ENCODE results near the gene CCDC200. TPM values are rescaled to one million over a fixed set of nuclear protein-coding genes. Genes with fewer than 3 reads are reported as not detected.
"Not testable (repeated sequence)": the region's sequence is repeated elsewhere in the genome, so short reads cannot be mapped to it uniquely, and the experiment has no call there.

The CCDC200 gene
- total and polyA plus RNA-seq, 2 experiments from 2014 or later, result 2.8 TPM; not detected in 1

GRCh38 chr17:43211480-43212402 is 16.7 kb downstream of the CCDC200 start, which contains the start of gene TMEM106A:
TMEM106A (plus strand) TSS chr17:43211875; CDS start chr17:43213042, 1,167 bp downstream.
- TF ChIP-seq EZH2phosphoT487 (IDR thresholded peaks at IDR 0.05; ENCODE audit: low read depth, severe bottlenecking, unreplicated experiment) (no peak), EZH2 (IDR thresholded peaks at IDR 0.05; ENCODE audit: borderline replicate concordance) (no peak)
- TF ChIP-seq, protein P1, sequence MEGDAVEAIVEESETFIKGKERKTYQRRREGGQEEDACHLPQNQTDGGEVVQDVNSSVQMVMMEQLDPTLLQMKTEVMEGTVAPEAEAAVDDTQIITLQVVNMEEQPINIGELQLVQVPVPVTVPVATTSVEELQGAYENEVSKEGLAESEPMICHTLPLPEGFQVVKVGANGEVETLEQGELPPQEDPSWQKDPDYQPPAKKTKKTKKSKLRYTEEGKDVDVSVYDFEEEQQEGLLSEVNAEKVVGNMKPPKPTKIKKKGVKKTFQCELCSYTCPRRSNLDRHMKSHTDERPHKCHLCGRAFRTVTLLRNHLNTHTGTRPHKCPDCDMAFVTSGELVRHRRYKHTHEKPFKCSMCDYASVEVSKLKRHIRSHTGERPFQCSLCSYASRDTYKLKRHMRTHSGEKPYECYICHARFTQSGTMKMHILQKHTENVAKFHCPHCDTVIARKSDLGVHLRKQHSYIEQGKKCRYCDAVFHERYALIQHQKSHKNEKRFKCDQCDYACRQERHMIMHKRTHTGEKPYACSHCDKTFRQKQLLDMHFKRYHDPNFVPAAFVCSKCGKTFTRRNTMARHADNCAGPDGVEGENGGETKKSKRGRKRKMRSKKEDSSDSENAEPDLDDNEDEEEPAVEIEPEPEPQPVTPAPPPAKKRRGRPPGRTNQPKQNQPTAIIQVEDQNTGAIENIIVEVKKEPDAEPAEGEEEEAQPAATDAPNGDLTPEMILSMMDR (IDR thresholded peaks at IDR 0.05; ENCODE audit: poor library complexity), result no peak
- peaks cover 4% of the 10 kb centered on the region for H3K79me2 ChIP-seq
- H3K4me1 ChIP-seq (ENCODE audit: insufficient read depth), result peaks cover 27% of the 10 kb centered on the region
- H3K9me2 ChIP-seq (replicated peaks; ENCODE audit: insufficient read depth), result no peaks in the 10 kb centered on the region
- peak within 1 kb of the TSS; percentile 31 for H3K4me3 ChIP-seq
- 2% methylated on average over 48 of the region's 54 CpGs for WGBS (ENCODE audit: low lambda C conversion rate, missing lambda C conversion rate)
- peak within 1 kb of the TSS; percentile 81 for H2AFZ ChIP-seq
- no peaks in the 10 kb centered on the region for H3K27me3 ChIP-seq
- H3K36me3 ChIP-seq (replicated peaks; ENCODE audit: insufficient read depth, low read depth), result no peaks in the 10 kb centered on the region
- H3K4me2 ChIP-seq, result peak within 1 kb of the TSS; percentile 93
- peak; percentile 92 for DNase-seq (ENCODE audit: low spot score)
- peak within 1 kb of the TSS; percentile 91 for H3K27ac ChIP-seq
- no peaks in the 10 kb centered on the region for H3K9me3 ChIP-seq (ENCODE audit: low read depth)
- H4K20me1 ChIP-seq (ENCODE audit: insufficient read depth, poor library complexity, severe bottlenecking), result no peaks in the 10 kb centered on the region

DNA sequence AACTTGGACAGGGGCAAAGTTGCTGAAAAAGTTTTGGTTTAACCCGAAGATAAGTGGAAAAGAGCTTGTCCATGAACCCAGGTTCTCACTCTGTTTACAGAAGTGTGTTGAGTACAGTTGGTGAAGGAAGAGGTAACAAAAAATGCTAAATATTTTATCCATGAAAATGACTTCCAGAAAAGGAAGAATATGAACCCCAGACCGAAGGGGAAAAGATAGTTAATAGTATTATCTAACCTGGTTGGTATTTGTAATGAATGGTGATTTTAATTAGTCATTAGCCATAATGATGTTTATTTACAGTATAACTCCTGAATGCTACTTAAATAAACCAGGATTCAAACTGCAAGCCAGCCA is 17.3 kb downstream of the CCDC200 start:
- H3K4me3 ChIP-seq, result peak overlapping the region; percentile 31
- DNase-seq (ENCODE audit: low spot score), result no peak
- H3K27me3 ChIP-seq, result no peaks in the 10 kb centered on the region
- no peaks in the 10 kb centered on the region for H3K9me2 ChIP-seq (replicated peaks; ENCODE audit: insufficient read depth)
- peaks cover 2% of the 10 kb centered on the region for H3K36me3 ChIP-seq (replicated peaks; ENCODE audit: insufficient read depth, low read depth)
- H3K4me1 ChIP-seq (ENCODE audit: insufficient read depth), result peaks cover 23% of the 10 kb centered on the region
- H3K4me2 ChIP-seq, result peak overlapping the region; percentile 93
- H3K27ac ChIP-seq, result peak overlapping the region; percentile 91
- no peaks in the 10 kb centered on the region for H4K20me1 ChIP-seq (ENCODE audit: insufficient read depth, poor library complexity, severe bottlenecking)
- TF ChIP-seq, protein P1 (IDR thresholded peaks at IDR 0.05; ENCODE audit: poor library complexity), result no peak
- TF ChIP-seq EZH2phosphoT487 (IDR thresholded peaks at IDR 0.05; ENCODE audit: low read depth, severe bottlenecking, unreplicated experiment), result no peak
- peak overlapping the region; percentile 58 for H2AFZ ChIP-seq
- no peaks in the 10 kb centered on the region for H3K9me3 ChIP-seq (ENCODE audit: low read depth)
- WGBS (ENCODE audit: low lambda C conversion rate, missing lambda C conversion rate), result 62% methylated on average over 2 of the region's 2 CpGs
- peaks cover 4% of the 10 kb centered on the region for H3K79me2 ChIP-seq

DNA sequence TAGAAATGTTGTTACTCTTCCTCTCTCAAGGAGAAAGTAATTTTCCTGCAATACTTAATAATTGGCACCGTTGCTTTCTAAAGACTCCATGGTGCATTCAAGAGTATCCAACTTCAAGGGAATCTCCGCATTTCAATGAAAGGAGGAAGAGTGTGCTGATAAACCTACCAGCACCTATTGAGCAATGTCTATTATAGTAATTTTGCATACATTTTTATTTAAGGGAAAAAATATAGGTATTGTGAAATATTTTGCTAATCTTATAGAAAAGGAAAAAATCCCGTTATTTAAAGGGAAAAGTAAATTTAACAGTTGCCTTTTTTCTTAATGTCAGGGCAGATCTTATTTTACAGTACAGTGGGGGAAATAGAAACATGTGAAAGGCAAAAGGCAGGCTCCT is 17.8 kb downstream of the CCDC200 start:
- Histone ChIP-seq H3K9me2 (replicated peaks; ENCODE audit: insufficient read depth) (no peaks in the 10 kb centered on the region), H3K4me3 (no peak overlapping the region), H3K36me3 (replicated peaks; ENCODE audit: insufficient read depth, low read depth) (peaks cover 3% of the 10 kb centered on the region), H3K9me3 (ENCODE audit: low read depth) (no peaks in the 10 kb centered on the region), H4K20me1 (ENCODE audit: insufficient read depth, poor library complexity, severe bottlenecking) (no peaks in the 10 kb centered on the region), H3K27ac (peak overlapping the region; percentile 91), H2AFZ (no peak overlapping the region), H3K4me1 (ENCODE audit: insufficient read depth) (peaks cover 19% of the 10 kb centered on the region), H3K27me3 (no peaks in the 10 kb centered on the region), H3K79me2 (peaks cover 4% of the 10 kb centered on the region), H3K4me2 (peak overlapping the region; percentile 93)
- WGBS (ENCODE audit: low lambda C conversion rate, missing lambda C conversion rate), result 80% methylated on average over 3 of the region's 3 CpGs
- TF ChIP-seq EZH2phosphoT487 (IDR thresholded peaks at IDR 0.05; ENCODE audit: low read depth, severe bottlenecking, unreplicated experiment), result no peak
- TF ChIP-seq, protein P1 (IDR thresholded peaks at IDR 0.05; ENCODE audit: poor library complexity), result no peak
- no peak for TF ChIP-seq EZH2 (IDR thresholded peaks at IDR 0.05; ENCODE audit: borderline replicate concordance)
- no peak for DNase-seq (ENCODE audit: low spot score)

DNA sequence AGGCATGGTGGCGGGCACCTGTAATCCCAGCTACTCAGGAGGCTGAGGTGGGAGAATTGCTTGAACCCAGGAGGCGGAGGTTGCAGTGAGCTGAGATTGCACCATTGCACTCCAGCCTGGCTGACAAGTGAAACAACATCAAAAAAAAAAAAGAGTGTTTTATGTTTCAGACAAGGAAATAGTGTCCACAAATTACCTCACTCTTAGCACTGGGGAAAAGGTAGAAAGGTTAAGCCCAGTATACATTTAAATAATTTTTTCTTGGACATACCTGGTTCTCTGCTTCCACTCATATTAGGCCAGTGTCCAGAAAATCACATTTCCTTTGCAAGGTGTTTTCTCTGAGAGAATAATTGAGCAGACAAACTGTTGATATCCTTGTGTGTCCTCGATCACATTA is 25.4 kb downstream of the CCDC200 start:
- not testable (repeated sequence) for DNase-seq (ENCODE audit: low spot score); H4K20me1 ChIP-seq (ENCODE audit: insufficient read depth, poor library complexity, severe bottlenecking); H3K79me2 ChIP-seq; H3K9me3 ChIP-seq (ENCODE audit: low read depth); H3K4me1 ChIP-seq (ENCODE audit: insufficient read depth); H3K9me2 ChIP-seq (replicated peaks; ENCODE audit: insufficient read depth); H2AFZ ChIP-seq; H3K36me3 ChIP-seq (replicated peaks; ENCODE audit: insufficient read depth, low read depth); H3K4me2 ChIP-seq; H3K4me3 ChIP-seq; H3K27me3 ChIP-seq
- 99% methylated on average over 3 of the region's 3 CpGs for WGBS (ENCODE audit: low lambda C conversion rate, missing lambda C conversion rate)
- H3K27ac ChIP-seq, result peak overlapping the region; percentile 7

Data from hepatocyte (in vitro differentiated cells).